K562 (cell line): Measurements from ENCODE around the gene FXYD4. TPM values are rescaled to one million over a fixed set of nuclear protein-coding genes. Genes with fewer than 3 reads are reported as not detected.

Source experiments
- ARID3A ChIP-seq: IDR thresholded peaks from 2 replicates; pipeline ENCODE4 v1.6.1; 2012; ENCODE audit warnings: low read depth, low read length, improper control_type of control experiment, borderline replicate concordance
- CBX1 ChIP-seq: sonication (generic); IDR thresholded peaks from 2 replicates; pipeline ENCODE4 v1.6.1; 2016; ENCODE audit warnings: antibody characterized with exemption, low read depth, mild to moderate bottlenecking
- CHD1 ChIP-seq: fragments of 200-600 bp; sonication (generic); IDR thresholded peaks from one replicate; pipeline ENCODE4 v1.6.1; 2012; ENCODE audit warnings: mild to moderate bottlenecking, moderate library complexity, low read length, inconsistent platforms
- ELF4 ChIP-seq: fragments of 450-650 bp; formaldehyde crosslinking; IDR thresholded peaks from 2 replicates; pipeline ENCODE4 v1.4.0; 2022; ENCODE audit warnings: missing genetic modification characterization
- JUND ChIP-seq, 2 experiments: IDR thresholded peaks; 2 replicates in 1 of 2; 3 replicates in 1 of 2; pipeline ENCODE4 v1.6.1; 2011; ENCODE audit warnings: borderline replicate concordance in 2 of 2, low read depth in 2 of 2, low read length in 2 of 2, improper control_type of control experiment in 1 of 2, missing biosample characterization in 1 of 2, missing genetic modification characterization in 1 of 2, missing genetic modification reagents in 1 of 2
- KDM2B ChIP-seq: fragments of 250-450 bp; sonication (Bioruptor Pico); IDR thresholded peaks from 2 replicates; pipeline ENCODE4 v1.8.0; 2021; ENCODE audit warnings: mild to moderate bottlenecking, moderate library complexity
- KLF13 ChIP-seq: fragments of 450-650 bp; IDR thresholded peaks from 2 replicates; pipeline ENCODE4 v1.6.1; 2016; ENCODE audit warnings: missing genetic modification characterization, low read depth, mild to moderate bottlenecking, missing compliant biosample characterization, moderate library complexity, borderline replicate concordance
- MYNN ChIP-seq, 2 experiments: sonication (generic); formaldehyde crosslinking in 1 of 2; IDR thresholded peaks; 2 replicates each; pipeline versions ENCODE4 v1.5.0 to v1.6.1; 2016 to 2020; ENCODE audit warnings: antibody characterized with exemption in 1 of 2, missing genetic modification reagents in 1 of 2
- PHF20 ChIP-seq: fragments of 450-650 bp; IDR thresholded peaks from 2 replicates; pipeline ENCODE4 v1.6.1; 2018; ENCODE audit not compliant: partially characterized antibody
- SMAD2 ChIP-seq: fragments of 150-350 bp; IDR thresholded peaks from 2 replicates; pipeline ENCODE4 v1.6.1; 2014; ENCODE audit warnings: low read depth, mild to moderate bottlenecking, low read length
- SMC3 ChIP-seq: conservative IDR thresholded peaks from 2 replicates; pipeline ENCODE4 v1.6.1; 2011; ENCODE audit warnings: low read depth, low read length, improper control_type of control experiment; ENCODE audit not compliant: insufficient read depth
- TBP ChIP-seq: optimal IDR thresholded peaks from 2 replicates; pipeline ENCODE3; 2011; ENCODE audit warnings: low read depth, low read length, improper control_type of control experiment
- TEAD1 ChIP-seq, 2 experiments: fragments of 450-650 bp in 1 of 2; sonication (generic) in 1 of 2; formaldehyde crosslinking; IDR thresholded peaks; 2 replicates each; pipeline versions ENCODE4 v1.4.0 to v1.8.0; 2020 to 2022; ENCODE audit warnings: mild to moderate bottlenecking in 2 of 2, missing genetic modification reagents in 1 of 2
- ZNF124 ChIP-seq: sonication (generic); formaldehyde crosslinking; IDR thresholded peaks from 2 replicates; pipeline ENCODE4 v1.8.1; 2022; ENCODE audit warnings: missing genetic modification reagents
- ZNF263 ChIP-seq: sonication (generic); formaldehyde crosslinking; IDR thresholded peaks from 2 replicates; pipeline ENCODE4 v1.8.0; 2022; ENCODE audit warnings: mild to moderate bottlenecking, missing genetic modification reagents, borderline replicate concordance
- ZNF584 ChIP-seq: fragments of 200-800 bp; sonication (Bioruptor generic); IDR thresholded peaks from 2 replicates; pipeline ENCODE4 v1.6.1; 2016; ENCODE audit warnings: low read depth, mild to moderate bottlenecking, missing genetic modification characterization, missing compliant biosample characterization
- polyA plus RNA-seq, 8 experiments: library from polyadenylated mRNA; depleted of rRNA in 4 of 8; stranded (reverse) in 5 of 8; unstranded in 3 of 8; fragments of >200 nt; fragmentation: Nextera tagmentation in 2 of 8; fragmentation: Illumina TruSeq in 1 of 8; extraction: Ambion mirVana in 2 of 8; extraction: Trizol in 1 of 8; gene quantifications; 2 replicates each; pipeline versions ENCODE4 v1.2.1 to v1.2.3, GENCODE V29; 2011 to 2014; ENCODE audit warnings: inconsistent platforms in 1 of 8, missing spikeins in 1 of 8
- total RNA-seq, 7 experiments: library from RNA; depleted of rRNA in 6 of 7; stranded (reverse); fragments of >200 nt in 6 of 7; fragmentation: Illumina TruSeq in 2 of 7; extraction: Trizol in 2 of 7; gene quantifications; 2 replicates each; pipeline versions ENCODE4 v1.2.1 to v1.2.3, GENCODE V29; 2011 to 2021; ENCODE audit warnings: low replicate concordance in 1 of 7
- TF ChIP-seq, protein P1 (sequence below): fragments of 250-450 bp; sonication (Bioruptor Pico); IDR thresholded peaks from 2 replicates; pipeline ENCODE4 v1.4.0; 2020; ENCODE audit warnings: borderline replicate concordance
- TF ChIP-seq, protein P2 (sequence below): sonication (generic); formaldehyde crosslinking; IDR thresholded peaks from 2 replicates; pipeline ENCODE4 v1.9.0; 2022; ENCODE audit warnings: mild to moderate bottlenecking, missing genetic modification reagents
- TF ChIP-seq, protein P3 (sequence below): fragments of 250-450 bp; sonication (Bioruptor Pico); IDR thresholded peaks from 2 replicates; pipeline ENCODE4 v1.8.0; 2022; ENCODE audit warnings: inconsistent platforms, mild to moderate bottlenecking, moderate library complexity, borderline replicate concordance

Gene FXYD4
- total and polyA plus RNA-seq, 9 of the 15 experiments (the other 6 are each of a cell fraction or from before 2014, with no cell fraction given): not detected

- TF ChIP-seq, protein P1, sequence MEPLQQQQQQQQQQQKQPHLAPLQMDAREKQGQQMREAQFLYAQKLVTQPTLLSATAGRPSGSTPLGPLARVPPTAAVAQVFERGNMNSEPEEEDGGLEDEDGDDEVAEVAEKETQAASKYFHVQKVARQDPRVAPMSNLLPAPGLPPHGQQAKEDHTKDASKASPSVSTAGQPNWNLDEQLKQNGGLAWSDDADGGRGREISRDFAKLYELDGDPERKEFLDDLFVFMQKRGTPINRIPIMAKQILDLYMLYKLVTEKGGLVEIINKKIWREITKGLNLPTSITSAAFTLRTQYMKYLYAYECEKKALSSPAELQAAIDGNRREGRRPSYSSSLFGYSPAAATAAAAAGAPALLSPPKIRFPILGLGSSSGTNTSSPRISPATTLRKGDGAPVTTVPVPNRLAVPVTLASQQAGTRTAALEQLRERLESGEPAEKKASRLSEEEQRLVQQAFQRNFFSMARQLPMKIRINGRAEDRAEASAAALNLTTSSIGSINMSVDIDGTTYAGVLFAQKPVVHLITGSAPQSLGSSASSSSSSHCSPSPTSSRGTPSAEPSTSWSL (CRISPR knock-in tag): no peak
- TF ChIP-seq CHD1: peak; percentile 82
- 0 out of 2 replicates have a peak, but pooled peaks have one; percentile 37 for TF ChIP-seq ZNF124 (CRISPR knock-in tag)
- TF ChIP-seq JUND (IDR thresholded peaks at IDR 0.05; ENCODE audit: borderline replicate concordance, low read depth, low read length): peak; percentile 58
- peak; percentile 38; the same call in 1 of the 3 replicates for TF ChIP-seq JUND (tag; IDR thresholded peaks at IDR 0.05; ENCODE audit: borderline replicate concordance, low read depth, low read length)
- TF ChIP-seq, protein P2, sequence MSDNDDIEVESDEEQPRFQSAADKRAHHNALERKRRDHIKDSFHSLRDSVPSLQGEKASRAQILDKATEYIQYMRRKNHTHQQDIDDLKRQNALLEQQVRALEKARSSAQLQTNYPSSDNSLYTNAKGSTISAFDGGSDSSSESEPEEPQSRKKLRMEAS (CRISPR knock-in tag): peak; percentile 100
- no peak for TF ChIP-seq ARID3A
- TF ChIP-seq TEAD1 (CRISPR knock-in tag; IDR thresholded peaks at IDR 0.05): peak; percentile 24 to 87; a peak in 2 of 4 replicates
- TF ChIP-seq SMAD2: no peak
- TF ChIP-seq, protein P3, sequence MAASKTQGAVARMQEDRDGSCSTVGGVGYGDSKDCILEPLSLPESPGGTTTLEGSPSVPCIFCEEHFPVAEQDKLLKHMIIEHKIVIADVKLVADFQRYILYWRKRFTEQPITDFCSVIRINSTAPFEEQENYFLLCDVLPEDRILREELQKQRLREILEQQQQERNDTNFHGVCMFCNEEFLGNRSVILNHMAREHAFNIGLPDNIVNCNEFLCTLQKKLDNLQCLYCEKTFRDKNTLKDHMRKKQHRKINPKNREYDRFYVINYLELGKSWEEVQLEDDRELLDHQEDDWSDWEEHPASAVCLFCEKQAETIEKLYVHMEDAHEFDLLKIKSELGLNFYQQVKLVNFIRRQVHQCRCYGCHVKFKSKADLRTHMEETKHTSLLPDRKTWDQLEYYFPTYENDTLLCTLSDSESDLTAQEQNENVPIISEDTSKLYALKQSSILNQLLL: no peak
- peak; percentile 83 for TF ChIP-seq TBP
- TF ChIP-seq SMC3: 0 out of 2 replicates have a peak, but pooled peaks have one; percentile 15
- peak; percentile 70; the same call in 1 of the 2 replicates for TF ChIP-seq ZNF263
- peak; percentile 91; the same call in 1 of the 2 replicates for TF ChIP-seq MYNN (IDR thresholded peaks at IDR 0.05)
- TF ChIP-seq MYNN (CRISPR knock-in tag; IDR thresholded peaks at IDR 0.05): no peak
- peak; percentile 12; the same call in 1 of the 2 replicates for TF ChIP-seq KLF13 (tag)
- peak; percentile 96 for TF ChIP-seq ELF4 (CRISPR knock-in tag)
- no peak; the same call in 1 of the 2 replicates for TF ChIP-seq ZNF584
- TF ChIP-seq KDM2B (CRISPR knock-in tag): 0 out of 2 replicates have a peak, but pooled peaks have one; percentile 40
- peak; percentile 61 for TF ChIP-seq PHF20
- TF ChIP-seq CBX1: peak; percentile 27
These were observed 25.6 kb downstream of the FXYD4 start (continued) for GRCh38 chr10:43396928-43397624.
